Stimulated activated CD4-positive, alpha-beta T cell treated with anti-CD3 and anti-CD28 coated beads, Interleukin-12 subunit alpha, Interleukin-12 subunit beta, amount 100 ng/mL, for 48 hours (primary cell): Measurements from ENCODE around the gene CAPN9.
"Not testable (repeated sequence)": the region's sequence is repeated elsewhere in the genome, so short reads cannot be mapped to it uniquely, and the experiment has no call there.

Source experiments
- DNase-seq, 3 donors: peaks; one replicate each; pipeline ENCODE4 v3.0.0-alpha.2; 2020; ENCODE audit warnings: low read depth in 2 of 3, low spot score in 1 of 3

Gene CAPN9, protein sequence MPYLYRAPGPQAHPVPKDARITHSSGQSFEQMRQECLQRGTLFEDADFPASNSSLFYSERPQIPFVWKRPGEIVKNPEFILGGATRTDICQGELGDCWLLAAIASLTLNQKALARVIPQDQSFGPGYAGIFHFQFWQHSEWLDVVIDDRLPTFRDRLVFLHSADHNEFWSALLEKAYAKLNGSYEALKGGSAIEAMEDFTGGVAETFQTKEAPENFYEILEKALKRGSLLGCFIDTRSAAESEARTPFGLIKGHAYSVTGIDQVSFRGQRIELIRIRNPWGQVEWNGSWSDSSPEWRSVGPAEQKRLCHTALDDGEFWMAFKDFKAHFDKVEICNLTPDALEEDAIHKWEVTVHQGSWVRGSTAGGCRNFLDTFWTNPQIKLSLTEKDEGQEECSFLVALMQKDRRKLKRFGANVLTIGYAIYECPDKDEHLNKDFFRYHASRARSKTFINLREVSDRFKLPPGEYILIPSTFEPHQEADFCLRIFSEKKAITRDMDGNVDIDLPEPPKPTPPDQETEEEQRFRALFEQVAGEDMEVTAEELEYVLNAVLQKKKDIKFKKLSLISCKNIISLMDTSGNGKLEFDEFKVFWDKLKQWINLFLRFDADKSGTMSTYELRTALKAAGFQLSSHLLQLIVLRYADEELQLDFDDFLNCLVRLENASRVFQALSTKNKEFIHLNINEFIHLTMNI

DNA sequence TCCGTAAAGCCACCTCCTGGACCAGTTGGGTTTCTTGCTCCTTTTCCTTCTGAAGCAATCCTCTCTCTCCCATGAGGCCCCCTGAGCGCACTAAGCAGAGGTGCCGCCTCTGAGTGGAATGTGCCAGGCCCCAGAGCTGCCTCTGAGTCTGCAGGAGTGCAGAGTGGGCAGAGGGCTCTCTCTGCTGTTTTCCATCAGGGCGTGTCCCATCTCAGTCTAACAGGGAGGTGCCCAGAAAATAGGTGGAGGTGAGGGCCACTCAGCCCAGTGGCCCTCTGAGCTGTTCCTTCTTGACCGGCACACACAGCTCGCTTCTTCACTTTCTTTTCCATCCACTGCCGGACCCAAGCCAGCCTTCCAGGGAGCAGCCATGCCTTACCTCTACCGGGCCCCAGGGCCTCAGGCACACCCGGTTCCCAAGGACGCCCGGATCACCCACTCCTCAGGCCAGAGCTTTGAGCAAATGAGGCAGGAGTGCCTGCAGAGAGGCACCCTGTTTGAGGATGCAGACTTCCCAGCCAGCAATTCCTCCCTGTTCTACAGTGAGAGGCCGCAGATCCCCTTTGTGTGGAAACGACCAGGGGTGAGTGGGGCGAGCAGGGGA is at the start of gene CAPN9:
Gene CAPN9 (plus strand): TSS at position 262 of the 604 bp plus-strand sequence. CDS start 109 bp downstream, at position 371.
- DNase-seq: no peak

DNA sequence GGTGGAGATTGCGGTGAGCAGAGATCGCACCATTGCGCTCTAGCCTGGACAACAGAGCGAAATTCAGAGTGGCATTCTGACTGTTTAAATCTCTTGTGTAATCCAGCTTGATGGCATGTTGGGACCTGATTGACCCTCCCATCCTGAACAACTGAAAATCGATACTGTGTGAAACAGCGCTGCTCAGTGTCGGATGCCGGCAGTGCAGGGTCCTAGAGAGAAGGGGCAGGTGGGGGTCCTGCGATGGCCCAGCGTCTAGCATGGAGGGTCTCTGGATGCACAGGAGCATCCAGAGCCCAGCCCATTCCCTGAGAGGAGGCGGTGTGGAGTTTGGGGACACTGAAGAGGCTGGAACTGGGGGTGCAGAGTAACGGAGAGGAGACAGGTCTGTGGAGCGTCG is 49.1 kb upstream of the CAPN9 start:
- DNase-seq: no peak

GRCh38 chr1:230698964-230699363 is 48.2 kb upstream of the CAPN9 start:
- not testable (repeated sequence) for DNase-seq

- DNase-seq: no peak
Observed at GRCh38 chr1:230699716-230700115, 47.5 kb upstream of the CAPN9 start.

- no peak for DNase-seq
Observed at GRCh38 chr1:230700132-230700531, 47.1 kb upstream of the CAPN9 start.

- DNase-seq: no peak
Observed at GRCh38 chr1:230701434-230701833, 45.8 kb upstream of the CAPN9 start.

DNA sequence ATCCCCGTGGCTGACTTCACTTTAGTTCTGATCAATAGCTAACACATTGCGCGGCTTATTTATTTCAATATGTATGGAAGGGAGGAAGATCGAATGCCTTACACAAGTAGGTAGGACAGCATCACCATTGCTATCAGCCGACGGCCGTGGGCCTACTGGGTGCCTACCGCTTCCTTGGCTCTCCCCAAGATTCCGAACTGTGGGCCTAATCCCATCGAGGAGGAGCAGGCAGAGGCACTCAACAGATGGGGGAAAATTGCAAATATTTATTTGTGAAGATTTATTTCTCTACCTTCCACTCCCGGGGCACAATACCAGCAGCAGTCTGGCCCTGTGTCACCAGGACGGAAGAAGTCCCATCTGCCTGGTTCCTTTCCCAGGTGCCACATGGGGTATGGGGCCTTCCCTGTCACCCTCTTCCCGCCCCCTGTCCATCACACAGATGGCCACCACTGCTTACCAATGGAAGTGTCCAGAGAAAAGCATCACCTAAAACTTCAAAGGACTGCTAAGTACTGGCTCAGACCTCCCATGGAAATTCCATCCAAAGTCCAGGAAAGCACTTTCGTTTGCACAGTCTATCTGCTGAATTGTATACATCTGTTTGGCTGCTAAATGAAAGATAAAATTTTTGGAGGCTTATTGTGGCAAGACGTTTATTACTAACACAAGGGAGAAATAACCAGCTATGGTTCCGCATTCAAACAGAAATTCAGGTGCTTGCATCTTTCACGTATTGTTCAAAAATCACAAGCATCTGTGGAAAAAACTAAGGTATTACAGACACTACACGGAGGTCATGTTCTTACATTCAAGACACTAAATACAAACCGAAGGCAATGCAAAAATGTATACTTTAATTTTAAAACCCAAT is 45.1 kb upstream of the CAPN9 start:
- no peak for DNase-seq

- DNase-seq: no peak
Observed at GRCh38 chr1:230702934-230703678, 44.1 kb upstream of the CAPN9 start.

DNA sequence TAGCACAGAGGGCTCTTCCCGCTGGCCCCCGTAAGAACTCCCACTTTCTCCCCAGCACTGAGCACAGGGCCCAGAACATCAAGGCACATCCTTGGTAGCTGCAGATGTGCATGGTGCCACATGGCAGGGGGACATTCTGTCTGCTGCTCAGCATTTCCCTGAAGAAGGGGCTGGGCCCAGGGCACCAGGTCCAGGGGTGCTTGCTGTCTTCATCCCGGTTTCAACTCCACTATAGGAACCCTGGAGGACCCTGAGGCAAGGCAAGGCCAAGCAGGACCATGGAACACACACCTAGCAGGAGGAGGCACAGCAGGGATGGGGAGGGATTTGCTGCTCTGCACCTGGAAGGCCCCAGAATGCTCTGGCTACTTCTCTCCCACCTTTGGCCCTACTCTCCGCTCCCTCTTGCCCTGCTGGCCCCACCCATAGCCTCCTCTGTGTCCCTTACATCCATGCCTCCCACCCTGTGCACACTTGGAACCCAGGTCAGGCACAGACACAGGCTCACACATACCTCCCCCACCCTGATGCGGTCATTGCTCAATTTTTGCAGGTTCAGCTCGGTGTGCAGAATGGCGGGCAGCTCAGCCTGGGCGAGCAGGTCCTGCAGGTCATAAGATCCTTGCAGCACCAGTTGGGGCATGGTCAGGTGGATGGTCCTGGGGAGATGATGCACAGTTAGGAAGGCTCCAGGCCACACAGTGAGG is 43.4 kb upstream of the CAPN9 start:
- DNase-seq: no peak

GRCh38 chr1:230704830-230705229 is 42.4 kb upstream of the CAPN9 start:
- no peak for DNase-seq

DNA sequence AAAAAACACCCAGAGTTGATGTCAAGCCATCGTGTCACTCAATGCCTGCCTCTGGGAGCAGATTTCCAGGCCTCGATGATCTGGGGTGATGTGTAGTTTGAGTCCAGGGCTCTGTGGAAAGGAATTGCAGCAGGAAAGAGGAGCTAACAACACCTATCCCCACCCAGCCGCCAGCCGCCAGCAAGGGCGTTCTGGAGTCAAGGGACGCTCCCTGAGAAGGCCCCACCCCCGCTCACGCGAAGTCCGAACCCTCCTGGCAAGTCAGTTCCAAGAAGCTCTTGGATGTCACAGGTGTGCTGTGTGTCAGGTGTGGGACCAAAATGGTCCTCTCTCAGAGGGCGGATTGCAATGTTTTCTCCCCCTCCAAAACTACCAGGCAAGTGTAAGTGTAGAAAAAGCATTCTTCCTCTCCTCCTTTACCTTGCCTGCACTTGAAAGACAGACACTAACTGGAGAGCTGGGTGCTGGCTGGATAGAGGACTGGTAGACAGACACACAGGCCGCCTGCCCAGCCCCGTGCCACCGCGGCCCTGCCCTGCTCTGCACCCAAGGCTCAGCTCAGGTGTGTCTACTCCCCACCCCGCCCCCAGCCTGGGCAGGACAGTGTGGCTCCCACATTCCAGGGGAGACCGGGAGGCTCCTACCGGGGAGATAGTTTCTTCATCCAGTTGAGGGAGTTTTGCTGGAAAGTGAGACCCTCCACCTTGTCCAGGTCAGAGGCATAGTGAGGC is 41.7 kb upstream of the CAPN9 start:
- DNase-seq: no peak

DNA sequence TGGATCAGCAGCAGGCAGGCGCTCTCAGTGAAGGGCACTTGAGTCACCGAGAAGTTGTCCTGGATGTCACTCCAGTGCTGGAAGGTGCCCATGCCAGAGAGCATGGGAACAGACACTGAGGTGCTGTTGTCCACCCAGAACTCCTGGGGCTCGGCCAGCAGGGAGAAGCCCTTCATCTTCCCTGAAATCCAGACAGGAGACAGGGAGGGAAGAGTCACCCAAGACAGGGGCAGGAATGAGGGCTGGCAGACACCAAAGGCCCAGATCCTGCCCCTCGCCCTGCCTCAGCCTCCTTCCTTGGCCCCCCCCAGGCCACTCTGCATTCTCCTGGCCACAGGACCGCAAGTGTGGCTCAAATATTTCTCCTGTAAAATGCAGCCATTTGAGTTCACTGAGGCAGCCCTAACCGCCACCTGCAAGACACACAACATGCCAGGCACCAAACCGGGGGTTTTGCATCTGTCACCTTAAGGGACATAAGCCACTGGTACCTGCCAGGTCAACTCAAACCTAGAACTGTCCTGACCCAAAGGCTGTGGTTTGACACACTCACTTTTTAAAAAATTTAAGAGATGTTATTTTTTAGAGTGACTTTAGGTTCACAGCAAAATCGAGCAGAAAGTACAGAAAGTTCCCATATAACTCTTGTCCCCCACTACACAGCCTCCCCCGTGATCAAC is 41.0 kb upstream of the CAPN9 start:
- DNase-seq: no peak

DNA sequence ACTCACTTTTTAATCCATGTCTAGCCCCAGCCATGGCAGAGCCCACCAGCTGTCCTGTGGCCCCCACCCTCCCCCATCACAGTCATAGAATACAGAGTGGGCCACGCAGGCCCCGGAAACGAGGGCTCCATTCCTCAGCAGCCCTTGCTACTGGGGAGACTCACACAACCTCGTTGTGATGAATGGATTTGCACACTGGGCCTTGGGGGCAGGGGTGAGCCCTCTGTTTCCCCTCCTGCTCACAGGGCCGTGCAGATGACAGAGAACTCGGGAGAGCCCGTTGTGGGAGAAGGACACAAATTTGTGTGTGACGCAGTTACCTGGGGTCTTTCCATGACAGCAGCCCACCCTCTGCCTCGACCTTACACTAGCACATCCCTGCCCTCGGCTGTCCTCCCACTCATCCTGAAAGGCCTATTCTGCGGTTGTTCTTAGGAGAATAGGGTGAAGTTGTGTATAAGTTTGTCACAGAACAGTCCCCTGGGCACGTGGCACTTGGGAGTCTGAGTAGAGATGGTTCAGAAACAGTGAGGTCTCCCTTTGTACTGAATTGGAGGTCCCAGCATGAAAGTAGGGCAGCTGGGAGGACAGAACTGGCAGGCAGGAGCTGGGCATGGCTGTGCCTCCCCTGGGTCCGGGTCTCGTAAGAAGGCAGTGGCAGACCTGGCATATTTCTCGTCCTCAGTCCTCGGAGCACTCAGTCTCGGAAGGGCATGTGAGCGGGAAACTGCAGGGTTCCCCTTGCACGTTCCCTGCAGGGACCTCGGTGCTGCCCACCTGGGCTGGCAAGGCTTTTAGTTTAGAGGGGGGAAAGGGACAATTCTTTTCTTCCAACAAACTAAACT is 40.1 kb upstream of the CAPN9 start:
- no peak for DNase-seq

GRCh38 chr1:230707732-230708630 is 39.2 kb upstream of the CAPN9 start:
- no peak for DNase-seq

GRCh38 chr1:230708631-230709580 is 38.3 kb upstream of the CAPN9 start:
- DNase-seq: no peak
